Pancreas (tissue), 10 donors: ENCODE measurements around the gene ACRBP. TPM values are rescaled to one million over a fixed set of nuclear protein-coding genes. Genes with fewer than 3 reads are reported as not detected.

ENCODE experiments used
- ATAC-seq, 4 donors: fragments of 200-7000 bp; cut with Tn5 transposase; one replicate each; pipeline versions ENCODE4 v1.8.0 to v1.9.1; 2020; ENCODE audit warnings: mild to moderate bottlenecking in 4 of 4, moderate library complexity in 4 of 4
- DNase-seq, 6 donors: peaks; one replicate each; pipeline ENCODE4 v3.0.0-alpha.2; 2020
- FAIRE-seq: peaks from 2 replicates; lab custom pipeline; 2012; peaks lifted over from hg19 to GRCh38; lab: Jason Lieb, UNC
- H3K27ac ChIP-seq, 4 donors: fragments of 200-600 bp; sonication (generic); 1 replicate in 3 of 4; 2 replicates in 1 of 4; pipeline versions ENCODE4 v1.5.0 to v1.8.0; 2020
- H3K27me3 ChIP-seq, 4 donors: fragments of 200-600 bp; one replicate each; pipeline ENCODE4 v1.8.0; 2021
- H3K36me3 ChIP-seq, 3 donors: fragments of 200-600 bp; sonication (generic) in 1 of 3; one replicate each; pipeline versions ENCODE4 v1.5.0 to v1.8.0; 2020 to 2021
- H3K4me1 ChIP-seq, 3 donors: fragments of 200-600 bp; one replicate each; pipeline ENCODE4 v1.8.0; 2021
- H3K4me3 ChIP-seq, 4 donors: fragments of 200-600 bp; sonication (generic) in 2 of 4; one replicate each; pipeline versions ENCODE4 v1.5.0 to v1.8.0; 2020 to 2021
- H3K9me3 ChIP-seq, 4 donors: fragments of 200-600 bp; one replicate each; pipeline ENCODE4 v1.8.0; 2021
- CTCF ChIP-seq, 4 donors: fragments of 200-600 bp; sonication (generic) in 3 of 4; IDR thresholded peaks; one replicate each; pipeline versions ENCODE4 v1.5.0 to v1.8.0; 2021; ENCODE audit warnings: antibody characterized with exemption in 4 of 4
- WGBS, 2 donors: extraction: QIAGEN DNeasy Blood & Tissue Kit; methylation state at CpG; one replicate each; pipeline ENCODE4 v1.1.7; 2013; 5-methylcytosine and 5-hydroxymethylcytosine counted together
- intact Hi-C, 3 donors: fragments of 100-400 bp; cut with DNase I; formaldehyde crosslinking; loops; one replicate each; pipeline versions ENCODE4 v1.11.1 to v1.14.2; 2022
- polyA plus RNA-seq, 2 donors: library from polyadenylated mRNA; stranded (reverse); fragments of 200-250 nt; gene quantifications; one replicate each; pipeline ENCODE4 v1.2.3, GENCODE V29; 2013
- total RNA-seq, 6 donors: library from RNA; stranded (reverse); fragmentation: NEBNext Ultra II Directional in 4 of 6; extraction: Animal tissue kit (Norgen Biotek cat#: 25700) in 4 of 6; gene quantifications; one replicate each; pipeline versions ENCODE4 v1.2.1 to v1.2.4, GENCODE V29; 2021 to 2023
- donor health status: healthy with polysubstance abuse.
- donor health status: DM: no; HTN: no; CAD: no; lungs with moderate emphysema.
- donor health status: DM: no; HTN: no; CAD: no.
- donor health status: control.
- donor health status: control.
- donor health status: Bipolar disorder and iron deficiency.
- donor health status: DM: yes; HTN: yes; CAD: no.
- donor health status: DM: no; HTN: no; CAD: no.
- donor health status: DM: no; HTN: no; CAD: no.
- donor health status: DM: yes; HTN: yes; CAD: no.

The ACRBP gene
- total and polyA plus RNA-seq, 8 donors = 1.2 to 4.1 (median 1.8) TPM

- H3K36me3 ChIP-seq = no peaks in the 10 kb centered on the region
- H3K27ac ChIP-seq = peak overlapping the region in 1 of 4 donors; percentile 21
- H3K4me3 ChIP-seq = no peak overlapping the region
- intact Hi-C loops = no loop called here
- ATAC-seq = peak in 2 of 4 donors; percentile 40 to 45
- no peaks in the 10 kb centered on the region for H3K4me1 ChIP-seq
- DNase-seq = peak in 1 of 6 donors; percentile 4
- no peaks in the 10 kb centered on the region for H3K9me3 ChIP-seq
- WGBS, 2 donors = 65 to 77% methylated on average over 6 of the region's 6 CpGs
- FAIRE-seq = no peak
- no peak for TF ChIP-seq CTCF (IDR thresholded peaks at IDR 0.05)
- no peaks in the 10 kb centered on the region for H3K27me3 ChIP-seq
Observed at GRCh38 chr12:6644257-6644596, 3.0 kb downstream of the ACRBP start.

GRCh38 chr12:6643569-6644256 is 3.5 kb downstream of the ACRBP start:
- peak in 1 of 6 donors; percentile 16 for DNase-seq
- ATAC-seq = peak in 2 of 4 donors; percentile 10 to 25
- Histone ChIP-seq H3K27ac (peak overlapping the region in 1 of 4 donors; percentile 51), H3K9me3 (no peaks in the 10 kb centered on the region), H3K36me3 (no peaks in the 10 kb centered on the region), H3K4me1 (no peaks in the 10 kb centered on the region), H3K4me3 (no peak overlapping the region), H3K27me3 (no peaks in the 10 kb centered on the region)
- intact Hi-C loops = no loop called here
- TF ChIP-seq CTCF (IDR thresholded peaks at IDR 0.05) = no peak
- 74 to 78% methylated on average over 6 of the region's 6 CpGs for WGBS, 2 donors
- FAIRE-seq = no peak

GRCh38 chr12:6641131-6641530 is 6.1 kb downstream of the ACRBP start:
- ATAC-seq = no peak
- H3K27ac ChIP-seq = no peak overlapping the region
- H3K4me1 ChIP-seq = no peaks in the 10 kb centered on the region
- 47 to 56% methylated on average over 4 of the region's 4 CpGs for WGBS, 2 donors
- no peak for FAIRE-seq
- TF ChIP-seq CTCF (IDR thresholded peaks at IDR 0.05) = no peak
- H3K27me3 ChIP-seq = no peaks in the 10 kb centered on the region
- no peaks in the 10 kb centered on the region for H3K9me3 ChIP-seq
- no peak overlapping the region for H3K4me3 ChIP-seq
- no peaks in the 10 kb centered on the region for H3K36me3 ChIP-seq
- intact Hi-C loops = no loop called here
- peak in 1 of 6 donors; percentile 4 for DNase-seq

GRCh38 chr12:6640497-6640896 is 6.7 kb downstream of the ACRBP start:
- no peaks in the 10 kb centered on the region for H3K4me1 ChIP-seq
- intact Hi-C loops = no loop called here
- FAIRE-seq (no peak), DNase-seq (no peak), ATAC-seq (no peak)
- no peak overlapping the region for H3K4me3 ChIP-seq
- WGBS, 2 donors = 80% methylated on average over 4 of the region's 4 CpGs
- H3K27ac ChIP-seq = no peak overlapping the region
- no peaks in the 10 kb centered on the region for H3K9me3 ChIP-seq
- no peaks in the 10 kb centered on the region for H3K27me3 ChIP-seq
- H3K36me3 ChIP-seq = no peaks in the 10 kb centered on the region
- TF ChIP-seq CTCF (IDR thresholded peaks at IDR 0.05) = no peak

GRCh38 chr12:6639151-6639801 is 8.0 kb downstream of the ACRBP start:
- ATAC-seq = no peak
- peak in 1 of 6 donors; percentile 27 for DNase-seq
- Histone ChIP-seq H3K4me3 (no peak overlapping the region), H3K9me3 (no peaks in the 10 kb centered on the region), H3K4me1 (no peaks in the 10 kb centered on the region), H3K27ac (no peak overlapping the region), H3K27me3 (no peaks in the 10 kb centered on the region), H3K36me3 (no peaks in the 10 kb centered on the region)
- TF ChIP-seq CTCF (IDR thresholded peaks at IDR 0.05) = no peak
- WGBS, 2 donors = 69 to 76% methylated on average over 11 of the region's 11 CpGs
- intact Hi-C loops = no loop called here
- no peak for FAIRE-seq
